HPDE6-E6E7 (cell line): Measurements from ENCODE around the gene RSPH10B.
"Not testable (repeated sequence)": the region's sequence is repeated elsewhere in the genome, so short reads cannot be mapped to it uniquely, and the experiment has no call there.

ENCODE experiments used
- DNase-seq: peaks from one replicate; pipeline ENCODE4 v3.0.0; 2011; ENCODE audit warnings: missing footprints; ENCODE audit errors: extremely low spot score

The RSPH10B gene

GRCh38 chr7:5926263-5926870 lies 44.1 kb downstream of the RSPH10B start:
- not testable (repeated sequence) for DNase-seq

- DNase-seq, result not testable (repeated sequence)
Observed at GRCh38 chr7:5924630-5925029, 45.9 kb downstream of the RSPH10B start.

- DNase-seq, result not testable (repeated sequence)
Observed at GRCh38 chr7:5924180-5924579, 46.3 kb downstream of the RSPH10B start.

- not testable (repeated sequence) for DNase-seq
Observed at GRCh38 chr7:5916529-5916928, 54.0 kb downstream of the RSPH10B start.

GRCh38 chr7:5908835-5909234 lies 61.7 kb downstream of the RSPH10B start:
- DNase-seq, result not testable (repeated sequence)

GRCh38 chr7:5904726-5905125 lies 65.8 kb downstream of the RSPH10B start:
- DNase-seq, result not testable (repeated sequence)

- not testable (repeated sequence) for DNase-seq
Observed at GRCh38 chr7:5903002-5903401, 67.5 kb downstream of the RSPH10B start.

GRCh38 chr7:5898480-5899224 lies 71.8 kb downstream of the RSPH10B start, which contains the start of gene CCZ1:
Gene CCZ1 (plus strand): TSS chr7:5898733. CDS start chr7:5898800, 67 bp downstream.
- not testable (repeated sequence) for DNase-seq

- not testable (repeated sequence) for DNase-seq
Observed at GRCh38 chr7:5897369-5897919, 73.0 kb downstream of the RSPH10B start.

GRCh38 chr7:5892498-5892897 lies 78.0 kb downstream of the RSPH10B start:
- DNase-seq, result no peak

- not testable (repeated sequence) for DNase-seq
Observed at GRCh38 chr7:5890244-5890643, 80.2 kb downstream of the RSPH10B start.

GRCh38 chr7:5888021-5888420 lies 82.5 kb downstream of the RSPH10B start:
- DNase-seq, result not testable (repeated sequence)

- DNase-seq, result not testable (repeated sequence)
Observed at GRCh38 chr7:5884431-5884830, 86.1 kb downstream of the RSPH10B start.

GRCh38 chr7:5880106-5880505 lies 90.4 kb downstream of the RSPH10B start:
- DNase-seq, result not testable (repeated sequence)

- not testable (repeated sequence) for DNase-seq
Observed at GRCh38 chr7:5879591-5879990, 90.9 kb downstream of the RSPH10B start.
